ENCODE measurements around the gene SAMD4A.

Gene SAMD4A

DNA sequence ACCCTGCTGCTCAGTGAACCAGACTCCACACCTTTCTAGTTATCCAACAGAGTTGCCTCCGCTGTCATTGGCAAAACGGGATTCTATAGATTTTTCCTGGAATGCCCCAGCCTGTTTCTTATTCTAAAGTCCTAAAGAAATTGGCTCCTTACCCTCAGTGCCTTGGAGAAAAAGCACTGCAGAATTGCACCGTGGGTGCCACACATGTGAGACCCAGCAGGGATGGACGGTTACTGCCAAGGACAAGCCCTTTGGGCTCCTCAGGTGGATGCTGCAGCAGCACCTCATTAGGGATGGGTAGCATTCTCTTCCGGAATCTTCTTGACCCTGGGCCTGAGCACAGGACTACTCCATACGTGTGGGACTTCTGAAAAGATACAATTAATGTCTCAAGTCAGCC lies 214.2 kb downstream of the SAMD4A start:
- Mint-ChIP-seq H3K9me3 (no peaks in the 10 kb centered on the region), H3K4me3 (no peak overlapping the region), H3K4me1 (peaks cover 7% of the 10 kb centered on the region), H3K27ac (no peak overlapping the region), H3K27me3 (ENCODE audit: low read depth) (no peaks in the 10 kb centered on the region), H3K36me3 (ENCODE audit: low read depth) (peaks cover 10% of the 10 kb centered on the region)
- TF ChIP-seq, protein P1, sequence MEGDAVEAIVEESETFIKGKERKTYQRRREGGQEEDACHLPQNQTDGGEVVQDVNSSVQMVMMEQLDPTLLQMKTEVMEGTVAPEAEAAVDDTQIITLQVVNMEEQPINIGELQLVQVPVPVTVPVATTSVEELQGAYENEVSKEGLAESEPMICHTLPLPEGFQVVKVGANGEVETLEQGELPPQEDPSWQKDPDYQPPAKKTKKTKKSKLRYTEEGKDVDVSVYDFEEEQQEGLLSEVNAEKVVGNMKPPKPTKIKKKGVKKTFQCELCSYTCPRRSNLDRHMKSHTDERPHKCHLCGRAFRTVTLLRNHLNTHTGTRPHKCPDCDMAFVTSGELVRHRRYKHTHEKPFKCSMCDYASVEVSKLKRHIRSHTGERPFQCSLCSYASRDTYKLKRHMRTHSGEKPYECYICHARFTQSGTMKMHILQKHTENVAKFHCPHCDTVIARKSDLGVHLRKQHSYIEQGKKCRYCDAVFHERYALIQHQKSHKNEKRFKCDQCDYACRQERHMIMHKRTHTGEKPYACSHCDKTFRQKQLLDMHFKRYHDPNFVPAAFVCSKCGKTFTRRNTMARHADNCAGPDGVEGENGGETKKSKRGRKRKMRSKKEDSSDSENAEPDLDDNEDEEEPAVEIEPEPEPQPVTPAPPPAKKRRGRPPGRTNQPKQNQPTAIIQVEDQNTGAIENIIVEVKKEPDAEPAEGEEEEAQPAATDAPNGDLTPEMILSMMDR (IDR thresholded peaks at IDR 0.05; ENCODE audit: unreplicated experiment in 3 of 3) = no peak

DNA sequence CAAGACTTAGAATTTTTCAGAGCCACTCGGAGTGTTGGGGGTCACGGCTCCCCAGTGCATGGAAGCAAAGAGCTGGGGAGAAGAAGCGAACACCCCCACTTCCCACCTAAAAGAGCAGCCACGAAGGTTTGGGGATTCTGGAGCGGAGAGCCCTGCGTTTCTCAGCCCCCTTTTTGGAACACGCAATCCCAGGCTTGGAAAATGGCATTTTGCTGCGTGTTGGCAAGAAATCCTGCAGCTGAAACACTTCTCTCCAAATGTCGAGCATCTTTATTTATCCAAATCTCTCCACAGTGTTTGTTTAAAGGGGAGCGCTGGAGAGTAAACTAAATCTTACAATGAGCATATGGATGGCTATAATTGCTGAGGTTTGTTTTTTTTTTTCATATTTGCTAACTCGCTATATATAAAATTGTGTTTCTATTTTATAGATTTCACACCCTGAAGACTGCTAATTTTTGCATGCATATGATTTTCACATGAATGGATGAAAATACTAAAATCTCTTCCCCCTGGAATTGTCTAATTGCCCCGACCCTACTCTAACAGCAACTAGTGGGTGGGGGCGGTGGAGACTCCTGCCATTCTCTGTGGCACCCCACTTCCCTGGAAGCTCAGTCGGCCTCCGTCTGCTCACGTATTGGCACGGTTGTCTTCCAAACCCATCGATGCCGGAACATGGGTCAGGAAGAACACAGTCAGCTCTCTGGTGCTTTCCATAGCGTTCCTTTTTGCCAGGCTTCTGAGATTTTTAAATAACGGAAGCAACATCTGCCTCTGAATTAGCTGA lies 215.2 kb downstream of the SAMD4A start:
- peaks cover 7% of the 10 kb centered on the region for H3K36me3 Mint-ChIP-seq (ENCODE audit: low read depth)
- no peaks in the 10 kb centered on the region for H3K9me3 Mint-ChIP-seq
- H3K27ac Mint-ChIP-seq = no peak overlapping the region
- TF ChIP-seq, protein P1 (IDR thresholded peaks at IDR 0.05; ENCODE audit: unreplicated experiment in 3 of 3) = no peak
- H3K4me3 Mint-ChIP-seq = no peak overlapping the region
- H3K4me1 Mint-ChIP-seq = no peaks in the 10 kb centered on the region
- H3K27me3 Mint-ChIP-seq (ENCODE audit: low read depth) = no peaks in the 10 kb centered on the region

DNA sequence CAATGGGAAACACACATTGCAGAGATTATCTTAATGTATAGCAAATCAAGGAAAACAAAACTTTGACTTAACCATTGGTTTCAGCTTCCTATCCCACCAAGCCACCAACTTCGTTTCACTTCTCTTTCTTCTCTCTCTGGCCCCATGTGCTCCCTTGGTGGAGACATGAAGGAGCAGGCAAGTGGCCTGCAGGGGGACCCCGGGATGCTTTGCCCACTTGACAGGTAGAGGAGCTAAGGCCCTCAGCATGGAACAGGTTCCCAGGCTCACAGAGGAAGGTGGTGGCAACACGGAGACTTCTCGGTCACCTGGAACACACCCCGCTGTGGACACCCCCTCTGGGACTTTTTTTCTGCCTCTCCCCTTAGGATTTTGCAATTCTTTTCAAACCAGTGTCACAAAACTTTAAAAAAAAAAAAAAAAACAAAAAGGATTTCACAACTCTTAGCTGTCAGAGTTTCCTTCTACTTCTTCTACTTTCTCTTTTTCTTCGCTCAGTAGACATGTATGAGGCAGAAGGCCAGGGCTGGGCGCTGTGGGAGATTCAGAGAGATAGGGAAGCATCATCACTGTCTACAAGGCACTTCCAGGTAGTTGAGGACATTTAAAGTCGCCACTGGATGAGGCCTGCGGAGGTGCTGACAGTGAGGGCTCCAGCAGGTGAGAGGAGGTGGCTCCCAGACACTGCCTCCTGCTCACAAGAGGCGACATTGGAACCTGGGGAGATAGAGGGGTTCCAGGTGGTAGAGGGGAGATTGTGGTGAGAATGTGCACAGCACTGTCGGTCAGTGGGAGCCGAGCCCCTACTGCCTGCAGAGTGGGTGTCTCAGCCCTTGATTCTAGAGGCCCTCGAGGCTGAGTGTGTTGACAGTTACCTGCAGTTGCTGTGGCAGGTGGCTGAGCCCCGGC lies 216.1 kb downstream of the SAMD4A start:
- H3K27me3 Mint-ChIP-seq (ENCODE audit: low read depth) = no peaks in the 10 kb centered on the region
- H3K27ac Mint-ChIP-seq = no peak overlapping the region
- no peaks in the 10 kb centered on the region for H3K4me1 Mint-ChIP-seq
- no peak overlapping the region for H3K4me3 Mint-ChIP-seq
- TF ChIP-seq, protein P1 (IDR thresholded peaks at IDR 0.05; ENCODE audit: unreplicated experiment in 3 of 3) = peak in 1 of 3 experiments; percentile 18
- H3K9me3 Mint-ChIP-seq = no peaks in the 10 kb centered on the region
- peaks cover 10% of the 10 kb centered on the region for H3K36me3 Mint-ChIP-seq (ENCODE audit: low read depth)

DNA sequence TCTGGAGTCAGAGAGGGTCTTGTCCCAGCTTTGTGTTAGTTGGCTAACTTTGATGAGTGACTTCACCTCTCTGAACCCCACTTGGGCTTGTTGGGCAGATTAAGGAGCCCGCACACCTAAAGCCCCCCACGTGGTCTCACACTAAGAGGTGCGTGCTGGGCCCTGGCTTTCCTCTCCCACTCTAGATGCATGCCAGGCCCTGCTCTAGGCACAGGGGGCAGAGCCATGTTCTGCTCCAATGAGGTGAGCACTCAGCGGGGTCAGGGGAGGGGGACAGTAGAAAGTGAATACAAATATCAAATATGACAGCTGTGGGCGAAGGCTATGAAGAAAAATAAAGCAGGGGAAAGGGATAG lies 216.7 kb downstream of the SAMD4A start:
- H3K4me3 Mint-ChIP-seq = no peak overlapping the region
- no peaks in the 10 kb centered on the region for H3K27me3 Mint-ChIP-seq (ENCODE audit: low read depth)
- H3K27ac Mint-ChIP-seq = no peak overlapping the region
- H3K9me3 Mint-ChIP-seq = no peaks in the 10 kb centered on the region
- H3K36me3 Mint-ChIP-seq (ENCODE audit: low read depth) = peaks cover 13% of the 10 kb centered on the region
- no peaks in the 10 kb centered on the region for H3K4me1 Mint-ChIP-seq
- TF ChIP-seq, protein P1 (IDR thresholded peaks at IDR 0.05; ENCODE audit: unreplicated experiment in 3 of 3) = no peak

DNA sequence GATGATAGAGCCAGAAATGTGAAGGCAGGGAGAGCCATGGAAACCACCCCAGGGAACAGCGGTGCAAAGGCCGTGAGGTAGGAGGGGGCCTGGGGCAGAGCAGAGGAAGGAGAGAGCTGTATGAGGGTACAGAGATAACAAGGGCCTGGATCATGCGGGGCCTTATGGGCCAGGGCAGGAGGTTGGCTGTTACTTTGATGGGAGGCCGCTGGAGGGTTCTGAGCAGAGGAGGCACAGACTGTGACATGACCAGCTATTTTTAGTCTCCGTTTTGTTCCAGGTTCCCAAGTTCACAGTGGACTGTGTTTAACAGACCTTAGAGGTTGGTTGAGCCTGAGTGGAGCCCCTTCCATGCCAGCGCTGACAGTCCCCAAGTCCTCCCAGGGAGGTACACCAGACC lies 217.1 kb downstream of the SAMD4A start:
- H3K36me3 Mint-ChIP-seq (ENCODE audit: low read depth) = peaks cover 13% of the 10 kb centered on the region
- no peak overlapping the region for H3K4me3 Mint-ChIP-seq
- H3K27me3 Mint-ChIP-seq (ENCODE audit: low read depth) = no peaks in the 10 kb centered on the region
- H3K27ac Mint-ChIP-seq = no peak overlapping the region
- no peaks in the 10 kb centered on the region for H3K4me1 Mint-ChIP-seq
- TF ChIP-seq, protein P1 (IDR thresholded peaks at IDR 0.05; ENCODE audit: unreplicated experiment in 3 of 3) = no peak
- H3K9me3 Mint-ChIP-seq = no peaks in the 10 kb centered on the region
